MM.1S (cell line): ENCODE data around the gene NBEA.

ENCODE experiments used
- DNase-seq: peaks from one replicate; pipeline ENCODE4 v3.0.0-alpha.2; 2015
- H2AFZ ChIP-seq: fragments of 300-600 bp; sonication (generic); 2 replicates; pipeline ENCODE4 v1.6.0; 2016; ENCODE audit warnings: antibody characterized with exemption, low read length
- H3F3A ChIP-seq: fragments of 300-600 bp; sonication (generic); 2 replicates; pipeline ENCODE4 v1.6.1; 2016; ENCODE audit warnings: mild to moderate bottlenecking, antibody characterized with exemption, low read length, moderate library complexity, mixed read lengths; ENCODE audit not compliant: insufficient read depth
- H3K27ac ChIP-seq: fragments of 300-600 bp; sonication (generic); 2 replicates; pipeline ENCODE4 v1.5.1; 2016; ENCODE audit warnings: mild to moderate bottlenecking, low read length
- H3K27me3 ChIP-seq: fragments of 300-600 bp; sonication (generic); replicated peaks from 2 replicates; pipeline ENCODE4 v1.6.0; 2016; ENCODE audit warnings: low read length; ENCODE audit not compliant: insufficient read depth
- H3K36me3 ChIP-seq: fragments of 300-600 bp; sonication (generic); replicated peaks from 2 replicates; pipeline ENCODE4 v1.6.1; 2016; ENCODE audit warnings: mild to moderate bottlenecking, low read length, mixed read lengths; ENCODE audit not compliant: insufficient read depth
- H3K4me1 ChIP-seq: fragments of 300-600 bp; sonication (generic); 2 replicates; pipeline ENCODE4 v1.6.1; 2016; ENCODE audit warnings: low read length, mixed read lengths
- H3K4me2 ChIP-seq: fragments of 300-600 bp; sonication (generic); 2 replicates; pipeline ENCODE4 v1.6.0; 2016; ENCODE audit warnings: low read depth, low read length
- H3K4me3 ChIP-seq: fragments of 300-600 bp; sonication (generic); 2 replicates; pipeline ENCODE4 v1.5.1; 2016; ENCODE audit warnings: low read length, mixed read lengths
- H3K79me2 ChIP-seq: fragments of 300-600 bp; sonication (generic); 2 replicates; pipeline ENCODE4 v1.6.1; 2016; ENCODE audit warnings: mixed run types, low read length, mixed read lengths
- H3K9ac ChIP-seq: fragments of 300-600 bp; sonication (generic); 2 replicates; pipeline ENCODE4 v1.6.1; 2016; ENCODE audit warnings: low read length, mixed read lengths
- H3K9me2 ChIP-seq: fragments of 300-600 bp; sonication (generic); replicated peaks from 2 replicates; pipeline ENCODE4 v1.6.1; 2016; ENCODE audit warnings: mild to moderate bottlenecking, low read length, mixed read lengths; ENCODE audit not compliant: insufficient read depth
- H3K9me3 ChIP-seq: fragments of 300-600 bp; sonication (generic); replicated peaks from 2 replicates; pipeline ENCODE4 v1.6.1; 2016; ENCODE audit warnings: mild to moderate bottlenecking, low read length, mixed read lengths; ENCODE audit not compliant: insufficient read depth
- H4K20me1 ChIP-seq: fragments of 300-600 bp; sonication (generic); 2 replicates; pipeline ENCODE4 v1.6.1; 2016; ENCODE audit warnings: mild to moderate bottlenecking, low read length, moderate library complexity, mixed read lengths; ENCODE audit not compliant: insufficient read depth
- EZH2 ChIP-seq: fragments of 300-600 bp; sonication (generic); optimal IDR thresholded peaks from 2 replicates; pipeline ENCODE3; 2017; ENCODE audit warnings: low read depth, mild to moderate bottlenecking, antibody characterized with exemption, low read length, mixed read lengths
- EZH2phosphoT487 ChIP-seq: fragments of 300-600 bp; sonication (generic); IDR thresholded peaks from 2 replicates; pipeline ENCODE4 v1.6.1; 2018; ENCODE audit warnings: antibody characterized with exemption, low read length
- TF ChIP-seq, protein P1 (sequence below): fragments of 300-600 bp; sonication (generic); IDR thresholded peaks from 2 replicates; pipeline ENCODE4 v1.5.1; 2016; ENCODE audit warnings: antibody characterized with exemption, low read length, mixed read lengths

The NBEA gene

DNA sequence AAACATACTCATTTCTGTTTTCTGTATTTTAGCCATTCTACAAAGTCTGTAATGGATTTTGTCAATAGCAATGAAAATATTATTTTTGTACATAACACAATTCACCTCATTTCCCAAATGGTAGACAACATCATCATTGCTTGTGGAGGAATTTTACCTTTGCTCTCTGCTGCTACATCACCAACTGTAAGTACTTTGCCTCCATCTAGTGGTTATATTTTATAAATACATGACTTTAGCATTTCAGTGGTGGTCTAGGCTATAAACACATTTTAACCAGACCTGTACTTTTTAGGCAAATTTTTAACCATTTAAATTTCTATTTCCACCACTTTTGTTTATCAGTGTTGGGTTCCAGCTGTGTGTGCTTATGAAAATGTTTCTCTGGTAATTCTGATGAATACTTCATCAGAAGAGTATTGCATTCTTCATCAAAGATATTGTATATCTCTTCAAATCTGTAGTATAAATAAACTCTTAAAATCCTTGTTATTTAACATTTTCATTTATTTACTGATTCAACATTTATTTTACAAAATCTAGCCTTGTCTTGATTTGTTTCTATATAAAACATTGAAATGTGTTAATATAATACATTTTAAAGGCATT, 222.4 kb downstream of the NBEA start:
- Histone ChIP-seq H3K27me3 (no peaks in the 10 kb centered on the region), H3K36me3 (no peaks in the 10 kb centered on the region), H3K9me2 (no peaks in the 10 kb centered on the region), H3K79me2 (no peaks in the 10 kb centered on the region), H3K9ac (no peak overlapping the region), H3K9me3 (no peaks in the 10 kb centered on the region), H3F3A (no peaks in the 10 kb centered on the region), H4K20me1 (no peaks in the 10 kb centered on the region), H2AFZ (no peak overlapping the region), H3K27ac (peak overlapping the region; percentile 27; the same call in 1 of the 2 replicates), H3K4me2 (no peak overlapping the region), H3K4me1 (0 out of 2 replicates have a peak, but pooled peaks cover 10% of the 10 kb centered on the region), H3K4me3 (no peak overlapping the region)
- peak; percentile 51 for DNase-seq
- TF ChIP-seq, protein P1, sequence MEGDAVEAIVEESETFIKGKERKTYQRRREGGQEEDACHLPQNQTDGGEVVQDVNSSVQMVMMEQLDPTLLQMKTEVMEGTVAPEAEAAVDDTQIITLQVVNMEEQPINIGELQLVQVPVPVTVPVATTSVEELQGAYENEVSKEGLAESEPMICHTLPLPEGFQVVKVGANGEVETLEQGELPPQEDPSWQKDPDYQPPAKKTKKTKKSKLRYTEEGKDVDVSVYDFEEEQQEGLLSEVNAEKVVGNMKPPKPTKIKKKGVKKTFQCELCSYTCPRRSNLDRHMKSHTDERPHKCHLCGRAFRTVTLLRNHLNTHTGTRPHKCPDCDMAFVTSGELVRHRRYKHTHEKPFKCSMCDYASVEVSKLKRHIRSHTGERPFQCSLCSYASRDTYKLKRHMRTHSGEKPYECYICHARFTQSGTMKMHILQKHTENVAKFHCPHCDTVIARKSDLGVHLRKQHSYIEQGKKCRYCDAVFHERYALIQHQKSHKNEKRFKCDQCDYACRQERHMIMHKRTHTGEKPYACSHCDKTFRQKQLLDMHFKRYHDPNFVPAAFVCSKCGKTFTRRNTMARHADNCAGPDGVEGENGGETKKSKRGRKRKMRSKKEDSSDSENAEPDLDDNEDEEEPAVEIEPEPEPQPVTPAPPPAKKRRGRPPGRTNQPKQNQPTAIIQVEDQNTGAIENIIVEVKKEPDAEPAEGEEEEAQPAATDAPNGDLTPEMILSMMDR: peak; percentile 48
- TF ChIP-seq EZH2: no peak

DNA sequence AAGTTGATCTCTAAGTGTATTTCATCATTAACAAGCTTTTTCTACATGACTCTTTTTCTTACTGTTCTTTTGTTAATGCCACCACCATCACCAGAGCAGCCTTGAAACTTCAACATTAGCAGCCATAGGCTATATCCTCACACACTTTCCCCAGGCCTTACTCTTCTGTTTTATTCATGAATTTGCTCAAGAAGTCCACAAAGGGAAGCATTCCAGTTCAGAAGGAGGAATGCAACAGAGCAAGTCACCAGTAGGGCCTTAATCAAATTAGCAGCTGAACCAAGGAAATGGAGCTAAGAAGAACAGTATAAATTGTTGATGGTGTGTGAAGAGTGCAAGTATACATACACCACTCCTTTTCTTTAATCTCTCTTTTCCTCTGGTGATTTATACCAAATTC, 223.1 kb downstream of the NBEA start:
- H3K36me3 ChIP-seq: no peaks in the 10 kb centered on the region
- no peaks in the 10 kb centered on the region for H3K27me3 ChIP-seq
- no peak overlapping the region for H3K4me2 ChIP-seq
- no peak overlapping the region for H3K27ac ChIP-seq
- no peaks in the 10 kb centered on the region for H4K20me1 ChIP-seq
- no peaks in the 10 kb centered on the region for H3K79me2 ChIP-seq
- H2AFZ ChIP-seq: no peak overlapping the region
- no peak for TF ChIP-seq EZH2phosphoT487
- no peak for TF ChIP-seq EZH2
- TF ChIP-seq, protein P1: no peak
- H3K4me1 ChIP-seq: 0 out of 2 replicates have a peak, but pooled peaks cover 10% of the 10 kb centered on the region
- H3K9me2 ChIP-seq: no peaks in the 10 kb centered on the region
- H3K9ac ChIP-seq: no peak overlapping the region
- no peaks in the 10 kb centered on the region for H3K9me3 ChIP-seq
- no peak overlapping the region for H3K4me3 ChIP-seq
- H3F3A ChIP-seq: no peaks in the 10 kb centered on the region
- DNase-seq: no peak

DNA sequence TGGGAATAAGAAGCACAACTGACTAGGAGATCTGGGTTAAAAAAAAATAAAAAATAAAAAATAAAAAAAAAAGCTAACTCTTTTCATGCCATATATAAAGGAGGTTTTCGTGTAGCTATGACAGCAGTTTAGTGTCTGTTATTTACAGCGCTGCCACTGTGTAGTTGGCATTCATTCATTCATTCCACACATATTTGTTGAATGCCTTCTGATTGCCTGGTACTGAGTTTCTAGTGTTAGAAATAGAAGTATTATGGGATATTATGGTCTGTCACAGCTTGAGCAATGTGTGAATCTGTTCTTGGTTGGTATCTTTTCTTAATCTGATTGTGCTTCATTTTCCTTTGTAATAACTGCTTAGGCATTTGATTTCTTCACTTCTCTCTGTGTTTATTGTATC, 237.4 kb downstream of the NBEA start:
- no peaks in the 10 kb centered on the region for H3K4me1 ChIP-seq
- H3K4me3 ChIP-seq: no peak overlapping the region
- TF ChIP-seq EZH2phosphoT487 (no peak), EZH2 (no peak)
- TF ChIP-seq, protein P1: no peak
- H2AFZ ChIP-seq: no peak overlapping the region
- H3K79me2 ChIP-seq: no peaks in the 10 kb centered on the region
- H3K27me3 ChIP-seq: no peaks in the 10 kb centered on the region
- no peaks in the 10 kb centered on the region for H3K36me3 ChIP-seq
- no peaks in the 10 kb centered on the region for H3K9me2 ChIP-seq
- no peaks in the 10 kb centered on the region for H3F3A ChIP-seq
- H3K4me2 ChIP-seq: no peak overlapping the region
- H4K20me1 ChIP-seq: no peaks in the 10 kb centered on the region
- no peak for DNase-seq
- no peak overlapping the region for H3K27ac ChIP-seq
- no peaks in the 10 kb centered on the region for H3K9me3 ChIP-seq
- H3K9ac ChIP-seq: no peak overlapping the region
